Occipital lobe (tissue), 2 donors: ENCODE measurements around the gene SHF. TPM values are rescaled to one million over a fixed set of nuclear protein-coding genes. Genes with fewer than 3 reads are reported as not detected.

ENCODE experiments used
- DNase-seq: peaks from one replicate; lab custom pipeline; 2025; lab: John Stamatoyannopoulos, UW
- total RNA-seq: library from RNA; depleted of rRNA; stranded (reverse); fragments of >200 nt; gene quantifications from one replicate; pipeline ENCODE4 v1.2.3, GENCODE V29; 2014

The SHF gene
- total RNA-seq, 1 donor from 2014 or later = 54.9 TPM

GRCh38 chr15:45169608-45170480, 17.9 kb downstream of the SHF start:
- no peak for DNase-seq

- DNase-seq = no peak
Observed at GRCh38 chr15:45168751-45169551, 18.8 kb downstream of the SHF start.

- DNase-seq = no peak
Observed at GRCh38 chr15:45168286-45168685, 19.5 kb downstream of the SHF start.

- DNase-seq = no peak
Observed at GRCh38 chr15:45167631-45168205, 20.0 kb downstream of the SHF start.

GRCh38 chr15:45166834-45167630, 20.7 kb downstream of the SHF start:
- DNase-seq = peak; percentile 75

DNA sequence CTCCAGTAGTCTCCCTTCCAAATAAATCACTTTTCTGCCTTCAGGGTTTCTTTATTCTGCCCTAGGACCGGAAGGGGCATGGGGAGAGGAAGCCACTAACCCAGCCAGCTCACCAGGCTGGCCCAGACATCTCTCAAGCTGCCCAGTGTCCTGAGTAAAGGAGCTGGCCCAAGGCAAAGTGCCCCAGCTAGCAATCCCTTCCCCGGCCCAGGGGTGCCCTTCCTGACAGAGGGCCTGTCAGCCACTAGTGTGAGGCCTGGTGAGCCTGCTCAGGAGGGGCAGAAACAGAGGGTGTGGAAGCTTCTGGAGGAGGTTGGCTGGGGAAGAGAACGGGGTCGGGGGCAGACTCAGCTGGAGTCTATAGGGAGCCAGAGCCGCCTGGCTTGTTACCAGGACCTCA, 22.2 kb downstream of the SHF start:
- DNase-seq = no peak

DNA sequence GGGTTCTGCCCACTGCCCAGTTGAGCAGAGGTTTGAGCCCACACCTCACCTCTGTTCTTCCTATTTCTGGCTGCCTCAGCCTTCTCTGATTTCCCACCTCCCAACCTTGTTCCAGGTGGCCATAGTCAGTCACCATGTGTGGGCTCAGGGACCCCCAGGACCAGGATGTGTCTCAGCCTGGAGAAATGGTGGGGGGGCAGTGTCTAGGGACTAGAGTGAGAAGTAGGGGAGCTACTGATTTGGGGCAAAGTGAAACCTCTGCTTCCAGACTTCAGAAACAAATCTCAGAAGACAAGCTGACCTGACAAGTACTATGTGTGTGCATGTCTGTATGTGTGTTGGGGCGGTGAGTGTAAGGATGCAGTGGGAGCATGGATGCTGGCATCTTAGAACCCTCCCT, 22.9 kb downstream of the SHF start:
- DNase-seq = no peak

DNA sequence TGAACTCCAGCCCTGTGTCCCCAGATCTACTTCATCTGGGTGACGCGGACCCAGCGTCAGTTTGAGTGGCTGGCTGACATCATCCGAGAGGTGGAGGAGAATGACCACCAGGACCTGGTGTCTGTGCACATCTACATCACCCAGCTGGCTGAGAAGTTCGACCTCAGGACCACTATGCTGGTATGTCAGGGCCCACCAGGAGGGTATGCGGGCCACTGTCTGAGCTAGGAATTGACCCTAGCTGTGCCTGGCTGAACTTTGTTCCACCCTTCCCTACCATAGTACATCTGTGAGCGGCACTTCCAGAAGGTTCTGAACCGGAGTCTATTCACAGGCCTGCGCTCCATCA, 24.3 kb downstream of the SHF start:
- no peak for DNase-seq

- DNase-seq = peak; percentile 60
Observed at GRCh38 chr15:45162771-45163507, 24.8 kb downstream of the SHF start.

DNA sequence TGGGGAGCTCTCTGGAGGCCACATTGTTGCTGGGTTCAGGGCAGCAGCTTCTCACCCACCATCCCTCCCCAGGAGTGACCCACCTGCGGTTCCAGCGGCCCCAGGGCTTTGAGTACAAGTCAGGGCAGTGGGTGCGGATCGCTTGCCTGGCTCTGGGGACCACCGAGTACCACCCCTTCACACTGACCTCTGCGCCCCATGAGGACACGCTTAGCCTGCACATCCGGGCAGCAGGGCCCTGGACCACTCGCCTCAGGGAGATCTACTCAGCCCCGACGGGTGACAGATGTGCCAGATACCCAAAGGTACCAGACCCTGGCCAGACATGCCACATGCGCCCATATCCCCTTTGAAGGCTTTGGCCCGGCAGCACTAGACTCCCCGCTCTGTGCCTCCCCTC, 26.1 kb downstream of the SHF start:
- DNase-seq = no peak

DNA sequence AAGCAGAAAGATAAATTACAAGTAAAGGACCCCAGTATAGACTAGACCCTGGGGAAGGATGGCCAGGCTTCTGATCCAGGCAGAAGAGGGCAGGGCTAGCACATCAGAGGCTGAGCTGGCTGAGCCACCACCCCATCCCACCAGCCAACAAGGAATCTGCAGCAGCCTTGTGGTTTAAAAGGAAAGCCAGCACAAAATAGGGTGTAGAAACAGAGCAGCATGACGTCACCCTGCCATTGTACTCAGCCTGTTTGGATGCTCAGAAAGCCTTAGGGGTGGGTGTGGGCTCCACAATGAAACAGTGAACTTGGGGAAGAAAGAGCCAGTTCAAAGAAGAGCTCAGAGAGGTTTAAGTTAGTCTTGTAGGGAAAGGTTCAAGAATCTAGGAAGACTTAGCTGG, 29.8 kb downstream of the SHF start:
- DNase-seq = peak; percentile 31

DNA sequence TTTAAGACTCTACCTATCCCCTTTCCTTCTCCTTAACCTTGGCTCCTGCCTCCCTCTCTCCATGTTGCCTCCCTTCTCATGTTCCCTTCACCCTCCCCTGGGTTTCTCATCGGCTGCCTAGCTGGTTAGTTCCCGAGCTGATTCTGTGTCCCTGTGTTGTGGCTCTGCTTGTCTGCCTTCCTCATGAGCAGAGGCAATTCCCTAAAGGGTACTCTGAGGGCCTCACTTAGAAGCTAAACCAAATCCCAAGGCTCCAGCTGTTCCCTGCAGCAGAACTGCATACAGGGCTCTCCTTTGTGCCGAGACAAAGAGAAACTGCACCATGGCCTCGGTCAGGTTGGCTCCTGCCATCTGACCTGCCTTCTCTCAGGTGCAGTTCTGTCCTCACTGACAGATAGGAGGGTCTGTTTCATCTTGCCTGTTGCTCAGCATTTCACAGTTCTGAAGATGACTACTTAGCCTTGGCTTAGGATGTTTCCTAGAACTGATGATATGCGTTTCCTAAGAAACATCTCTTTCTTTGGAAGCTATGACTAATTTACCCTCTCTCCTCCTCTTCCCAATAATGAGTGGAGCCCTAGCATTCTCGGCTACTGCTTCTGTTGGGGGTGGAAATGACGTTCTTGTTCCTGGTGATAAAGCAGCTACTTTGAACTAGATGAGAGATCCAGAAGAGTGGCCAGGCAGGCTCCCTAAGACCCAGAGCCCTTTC, 30.9 kb downstream of the SHF start:
- no peak for DNase-seq

DNA sequence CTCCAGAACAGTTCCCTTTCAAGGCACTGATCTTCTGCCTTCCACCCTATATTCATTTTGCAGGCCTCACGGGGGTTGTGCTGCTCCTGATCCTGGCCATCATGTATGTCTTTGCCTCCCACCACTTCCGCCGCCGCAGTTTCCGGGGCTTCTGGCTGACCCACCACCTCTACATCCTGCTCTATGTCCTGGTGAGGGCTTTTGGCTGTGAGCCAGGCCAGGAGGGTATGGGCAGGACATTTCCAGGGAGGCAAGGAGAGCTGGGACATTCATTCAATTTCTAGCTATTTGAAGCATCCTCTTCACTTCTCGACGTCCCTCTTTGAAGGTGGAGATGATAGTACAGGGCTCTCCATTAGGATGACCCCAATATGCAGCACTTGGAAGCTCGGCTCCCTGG, 32.0 kb downstream of the SHF start:
- DNase-seq = no peak

DNA sequence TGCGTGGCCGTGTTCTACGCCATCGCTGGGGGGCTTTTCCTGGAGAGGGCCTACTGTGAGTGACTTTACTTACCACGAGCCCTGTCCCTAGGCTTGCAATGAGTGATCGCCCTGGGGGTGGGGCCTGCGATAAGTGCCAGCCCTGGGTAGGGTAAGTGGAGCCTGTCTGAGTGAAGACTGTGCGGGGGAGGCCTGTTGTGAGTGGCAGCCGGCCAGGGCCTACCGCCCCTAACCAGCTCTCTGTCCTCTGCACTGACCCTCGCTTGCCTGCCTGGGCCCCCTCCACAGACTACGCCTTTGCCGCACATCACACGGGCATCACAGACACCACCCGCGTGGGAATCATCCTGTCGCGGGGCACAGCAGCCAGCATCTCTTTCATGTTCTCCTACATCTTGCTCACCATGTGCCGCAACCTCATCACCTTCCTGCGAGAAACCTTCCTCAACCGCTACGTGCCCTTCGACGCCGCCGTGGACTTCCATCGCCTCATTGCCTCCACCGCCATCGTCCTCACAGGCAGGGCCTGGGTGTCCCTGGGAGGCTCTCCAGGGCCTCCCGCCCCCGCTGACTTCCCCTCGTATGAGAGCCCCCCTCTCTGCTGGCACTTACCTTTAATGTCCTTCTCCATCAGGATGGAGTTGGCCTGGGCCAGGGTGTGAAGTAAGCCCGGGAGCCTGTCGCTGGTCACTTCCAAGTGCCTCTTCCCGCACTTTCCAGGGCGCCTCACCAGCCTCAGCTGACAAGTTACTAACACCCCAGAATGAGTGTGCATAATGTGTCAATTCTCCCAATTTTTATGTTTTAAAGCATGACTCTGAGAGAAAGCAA, 35.6 kb downstream of the SHF start:
- DNase-seq = no peak

DNA sequence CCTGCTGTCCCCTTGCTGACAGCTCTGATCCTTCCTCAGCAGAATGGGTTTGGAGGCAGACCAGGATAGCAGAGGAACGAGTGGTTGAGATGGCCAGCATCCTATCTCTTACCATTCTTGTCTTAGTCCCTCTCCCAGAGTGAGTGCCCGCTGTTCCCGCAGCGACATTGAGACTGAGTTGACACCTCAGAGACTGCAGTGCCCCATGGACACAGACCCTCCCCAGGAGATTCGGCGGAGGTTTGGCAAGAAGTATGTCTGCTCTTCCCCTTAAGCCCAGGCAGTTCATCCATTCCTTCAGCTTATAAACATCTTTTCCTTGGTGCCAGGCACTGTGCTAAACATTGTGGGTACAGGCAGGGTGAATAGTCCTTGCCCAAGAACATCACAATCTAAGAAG, 36.8 kb downstream of the SHF start:
- DNase-seq = no peak

- DNase-seq = no peak
Observed at GRCh38 chr15:45150481-45150880, 37.3 kb downstream of the SHF start.

DNA sequence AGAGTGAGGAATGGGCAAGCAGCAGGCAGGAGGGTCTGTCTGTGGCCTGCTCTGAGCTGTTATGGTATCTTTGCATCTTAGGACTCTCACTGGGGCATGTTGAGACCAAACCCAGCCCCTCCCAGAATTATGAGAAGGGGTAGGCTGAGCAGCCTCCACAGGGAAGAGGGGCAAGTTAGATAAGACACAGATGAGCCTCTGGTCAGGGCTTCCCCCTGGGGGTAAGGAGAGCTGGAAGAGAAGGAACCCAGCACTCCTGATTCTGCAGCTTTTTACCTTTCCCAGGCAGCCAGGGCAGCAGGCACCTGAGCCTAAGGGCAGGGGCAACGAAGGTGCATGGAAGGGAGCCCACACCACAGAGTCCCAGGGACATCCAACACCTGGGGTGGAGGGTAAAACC, 38.7 kb downstream of the SHF start:
- DNase-seq = no peak

GRCh38 chr15:45148076-45149059, 39.4 kb downstream of the SHF start:
- DNase-seq = no peak
